ENCODE measurements around the gene SYT8.

DNA sequence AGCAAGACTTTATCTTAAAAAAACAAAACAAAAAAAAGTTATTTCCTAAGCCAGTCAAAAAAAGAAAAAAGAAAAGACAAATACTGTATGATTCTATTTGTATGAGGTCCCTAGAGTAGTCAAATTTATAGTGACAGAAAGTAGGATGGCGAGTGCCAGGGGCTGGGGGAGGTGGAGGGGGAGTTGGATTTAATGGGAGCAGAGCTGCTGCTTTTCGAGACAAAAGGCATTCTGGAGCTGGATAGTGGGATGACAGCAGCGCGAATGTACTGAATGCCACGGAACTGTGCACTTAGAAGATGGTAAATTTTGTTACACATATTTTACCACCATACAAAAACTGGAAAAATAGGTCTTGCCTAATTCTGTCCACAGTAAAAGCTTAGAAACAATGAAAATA, 17.8 kb upstream of the SYT8 start:
- TF ChIP-seq, protein P1, sequence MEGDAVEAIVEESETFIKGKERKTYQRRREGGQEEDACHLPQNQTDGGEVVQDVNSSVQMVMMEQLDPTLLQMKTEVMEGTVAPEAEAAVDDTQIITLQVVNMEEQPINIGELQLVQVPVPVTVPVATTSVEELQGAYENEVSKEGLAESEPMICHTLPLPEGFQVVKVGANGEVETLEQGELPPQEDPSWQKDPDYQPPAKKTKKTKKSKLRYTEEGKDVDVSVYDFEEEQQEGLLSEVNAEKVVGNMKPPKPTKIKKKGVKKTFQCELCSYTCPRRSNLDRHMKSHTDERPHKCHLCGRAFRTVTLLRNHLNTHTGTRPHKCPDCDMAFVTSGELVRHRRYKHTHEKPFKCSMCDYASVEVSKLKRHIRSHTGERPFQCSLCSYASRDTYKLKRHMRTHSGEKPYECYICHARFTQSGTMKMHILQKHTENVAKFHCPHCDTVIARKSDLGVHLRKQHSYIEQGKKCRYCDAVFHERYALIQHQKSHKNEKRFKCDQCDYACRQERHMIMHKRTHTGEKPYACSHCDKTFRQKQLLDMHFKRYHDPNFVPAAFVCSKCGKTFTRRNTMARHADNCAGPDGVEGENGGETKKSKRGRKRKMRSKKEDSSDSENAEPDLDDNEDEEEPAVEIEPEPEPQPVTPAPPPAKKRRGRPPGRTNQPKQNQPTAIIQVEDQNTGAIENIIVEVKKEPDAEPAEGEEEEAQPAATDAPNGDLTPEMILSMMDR (conservative IDR thresholded peaks at IDR 0.05; ENCODE audit: low read length) = no peak
- no peak for TF ChIP-seq EZH2phosphoT487 (IDR thresholded peaks at IDR 0.05; ENCODE audit: borderline replicate concordance, low read depth, low read length)
